PC-3 (cell line): ENCODE measurements around the gene BCL2L13. TPM values are rescaled to one million over a fixed set of nuclear protein-coding genes. Genes with fewer than 3 reads are reported as not detected.
A peak's percentile ranks its signal among the peaks of the same experiment; 100 is the strongest.

Experiments used
- ATAC-seq: fragments of 200-7000 bp; cut with Tn5 transposase; 2 replicates; pipeline ENCODE4 v1.9.1; 2020; ENCODE audit warnings: mild to moderate bottlenecking, moderate library complexity
- BruUV-seq: library from RNA; stranded (reverse); fragments of 400-500 nt; replicated peaks from 2 replicates; lab custom pipeline; 2021; lab: Mats Ljungman, UMichigan
- CTCF ChIA-PET: fragments of 300-600 bp; sonication (Branson Sonifier 250); formaldehyde crosslinking; loops from one replicate; lab custom pipeline; 2022; ENCODE audit warnings: antibody characterized with exemption; lab: Charles Lee
- POLR2A ChIA-PET: fragments of 300-600 bp; sonication (Branson Sonifier 250); formaldehyde crosslinking; loops from one replicate; lab custom pipeline; 2022; ENCODE audit warnings: antibody characterized with exemption; ENCODE audit not compliant: unreplicated experiment; lab: Charles Lee
- DNase-seq: peaks from one replicate; pipeline ENCODE4 v3.0.0-alpha.2; 2015
- H2AFZ ChIP-seq: fragments of 300-600 bp; sonication (generic); 2 replicates; pipeline ENCODE4 v1.6.0; 2016; ENCODE audit warnings: antibody characterized with exemption, low read length
- H3F3A ChIP-seq: fragments of 300-600 bp; sonication (generic); one replicate; pipeline ENCODE4 v1.6.0; 2017; ENCODE audit warnings: antibody characterized with exemption, low read length, control low read depth, mild to moderate bottlenecking; ENCODE audit not compliant: unreplicated experiment
- H3K27ac ChIP-seq: fragments of 300-600 bp; sonication (generic); 2 replicates; pipeline ENCODE4 v1.5.1; 2016; ENCODE audit warnings: mild to moderate bottlenecking, low read length
- H3K27me3 ChIP-seq: fragments of 300-600 bp; sonication (generic); 2 replicates; pipeline ENCODE4 v1.6.1; 2016; ENCODE audit warnings: low read length, mixed read lengths
- H3K36me3 ChIP-seq: fragments of 300-600 bp; sonication (generic); 2 replicates; pipeline ENCODE4 v1.6.1; 2016; ENCODE audit warnings: low read depth, mixed run types, low read length, mixed read lengths
- H3K4me1 ChIP-seq: fragments of 300-600 bp; sonication (generic); 2 replicates; pipeline ENCODE4 v1.5.1; 2016; ENCODE audit warnings: low read length; ENCODE audit not compliant: insufficient read depth
- H3K4me2 ChIP-seq: fragments of 300-600 bp; sonication (generic); 2 replicates; pipeline ENCODE4 v1.6.0; 2016; ENCODE audit warnings: low read length
- H3K4me3 ChIP-seq: fragments of 300-600 bp; sonication (generic); 2 replicates; pipeline ENCODE4 v1.5.1; 2016; ENCODE audit warnings: mild to moderate bottlenecking, low read length, mixed read lengths
- H3K79me2 ChIP-seq: fragments of 300-600 bp; sonication (generic); 2 replicates; pipeline ENCODE4 v1.6.1; 2017; ENCODE audit warnings: low read length, mixed read lengths
- H3K9ac ChIP-seq: fragments of 300-600 bp; sonication (generic); 2 replicates; pipeline ENCODE4 v1.6.0; 2016; ENCODE audit warnings: mild to moderate bottlenecking, low read length
- H3K9me2 ChIP-seq: fragments of 300-600 bp; sonication (generic); replicated peaks from 2 replicates; pipeline ENCODE4 v1.6.1; 2016; ENCODE audit warnings: mixed run types, low read length, mixed read lengths
- H3K9me3 ChIP-seq: fragments of 300-600 bp; sonication (generic); 2 replicates; pipeline ENCODE4 v1.6.1; 2016; ENCODE audit warnings: low read length, mixed read lengths
- H4K20me1 ChIP-seq: fragments of 300-600 bp; sonication (generic); 2 replicates; pipeline ENCODE4 v1.6.1; 2016; ENCODE audit warnings: low read length, mixed read lengths
- EZH2 ChIP-seq: fragments of 300-600 bp; sonication (generic); IDR thresholded peaks from one replicate; pipeline ENCODE4 v1.6.1; 2017; ENCODE audit warnings: antibody characterized with exemption, mild to moderate bottlenecking, low read length; ENCODE audit not compliant: unreplicated experiment
- EZH2phosphoT487 ChIP-seq: fragments of 300-600 bp; sonication (generic); IDR thresholded peaks from 2 replicates; pipeline ENCODE4 v1.6.1; 2018; ENCODE audit warnings: mild to moderate bottlenecking, antibody characterized with exemption, low read length, borderline replicate concordance
- intact Hi-C: fragments of 100-400 bp; cut with micrococcal nuclease; formaldehyde crosslinking; loops from 2 replicates; pipeline ENCODE4 v1.9.0; 2023
- total RNA-seq: library from RNA; depleted of rRNA; stranded (reverse); fragments of >200 nt; gene quantifications from 2 replicates; pipeline ENCODE4 v1.2.3, GENCODE V29; 2014
- TF ChIP-seq, protein P1 (sequence below): fragments of 300-600 bp; sonication (generic); conservative IDR thresholded peaks from 2 replicates; pipeline ENCODE4 v1.5.1; 2017; ENCODE audit warnings: antibody characterized with exemption, low read depth, mild to moderate bottlenecking, low read length

BCL2L13 gene
- total RNA-seq, 1 experiment from 2014 or later = 31.3 TPM

DNA sequence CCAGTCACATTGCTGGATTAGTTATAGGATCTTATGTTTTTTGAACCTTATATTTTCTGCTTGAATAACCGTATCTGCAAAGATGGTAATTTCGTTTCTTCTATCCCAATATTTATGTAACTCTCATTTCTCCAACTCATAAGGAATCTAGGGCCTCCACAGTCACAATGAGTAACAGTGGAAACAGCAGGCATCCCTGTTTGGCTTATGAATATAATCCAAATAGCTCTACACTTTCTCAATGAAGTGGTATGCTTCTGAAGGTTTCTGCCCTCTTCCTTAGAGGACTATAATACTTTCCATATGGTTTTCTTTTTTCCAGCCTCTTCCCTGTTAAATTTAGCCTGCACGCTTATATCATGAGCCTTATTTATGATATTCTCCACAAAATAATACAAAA is 26.5 kb upstream of the BCL2L13 start:
- Histone ChIP-seq H3K4me3 (no peak overlapping the region), H3K36me3 (peaks cover 22% of the 10 kb centered on the region), H4K20me1 (no peaks in the 10 kb centered on the region), H3F3A (no peaks in the 10 kb centered on the region), H3K4me2 (no peak overlapping the region), H3K27me3 (no peaks in the 10 kb centered on the region), H3K4me1 (no peaks in the 10 kb centered on the region), H3K27ac (no peak overlapping the region), H3K9me2 (no peaks in the 10 kb centered on the region), H3K9ac (no peak overlapping the region), H3K79me2 (no peaks in the 10 kb centered on the region), H3K9me3 (no peaks in the 10 kb centered on the region), H2AFZ (no peak overlapping the region)
- intact Hi-C loops = no loop called here
- ChIA-PET POLR2A (no interaction called here), CTCF (no interaction called here)
- ATAC-seq (no peak), DNase-seq (no peak)
- no TSS peak for BruUV-seq
- no peak for TF ChIP-seq EZH2
- no peak for TF ChIP-seq EZH2phosphoT487
- TF ChIP-seq, protein P1, sequence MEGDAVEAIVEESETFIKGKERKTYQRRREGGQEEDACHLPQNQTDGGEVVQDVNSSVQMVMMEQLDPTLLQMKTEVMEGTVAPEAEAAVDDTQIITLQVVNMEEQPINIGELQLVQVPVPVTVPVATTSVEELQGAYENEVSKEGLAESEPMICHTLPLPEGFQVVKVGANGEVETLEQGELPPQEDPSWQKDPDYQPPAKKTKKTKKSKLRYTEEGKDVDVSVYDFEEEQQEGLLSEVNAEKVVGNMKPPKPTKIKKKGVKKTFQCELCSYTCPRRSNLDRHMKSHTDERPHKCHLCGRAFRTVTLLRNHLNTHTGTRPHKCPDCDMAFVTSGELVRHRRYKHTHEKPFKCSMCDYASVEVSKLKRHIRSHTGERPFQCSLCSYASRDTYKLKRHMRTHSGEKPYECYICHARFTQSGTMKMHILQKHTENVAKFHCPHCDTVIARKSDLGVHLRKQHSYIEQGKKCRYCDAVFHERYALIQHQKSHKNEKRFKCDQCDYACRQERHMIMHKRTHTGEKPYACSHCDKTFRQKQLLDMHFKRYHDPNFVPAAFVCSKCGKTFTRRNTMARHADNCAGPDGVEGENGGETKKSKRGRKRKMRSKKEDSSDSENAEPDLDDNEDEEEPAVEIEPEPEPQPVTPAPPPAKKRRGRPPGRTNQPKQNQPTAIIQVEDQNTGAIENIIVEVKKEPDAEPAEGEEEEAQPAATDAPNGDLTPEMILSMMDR = no peak

DNA sequence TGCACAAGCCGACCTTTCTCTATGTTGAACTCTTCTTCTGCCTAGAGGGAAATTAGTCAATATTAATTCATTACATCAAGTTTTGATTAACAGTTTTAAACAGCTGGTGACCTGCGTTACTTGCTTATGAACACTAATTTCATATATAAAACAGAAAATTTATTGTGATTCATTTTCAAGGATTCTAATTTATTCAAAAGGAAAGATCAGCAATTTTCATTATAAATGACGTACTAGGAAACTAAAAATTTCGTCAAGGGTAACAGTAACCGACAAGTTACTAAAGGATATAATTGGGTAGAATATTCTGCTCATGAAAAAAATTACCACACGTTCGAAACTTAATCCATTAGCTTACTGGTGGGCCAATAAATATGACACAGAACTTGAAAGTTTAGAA is 25.3 kb upstream of the BCL2L13 start:
- Histone ChIP-seq H3K4me3 (no peak overlapping the region), H3K79me2 (no peaks in the 10 kb centered on the region), H3K27me3 (no peaks in the 10 kb centered on the region), H3K36me3 (peaks cover 18% of the 10 kb centered on the region), H3K4me1 (no peaks in the 10 kb centered on the region), H3K4me2 (no peak overlapping the region), H3F3A (no peaks in the 10 kb centered on the region), H3K27ac (no peak overlapping the region), H3K9me3 (no peaks in the 10 kb centered on the region), H3K9ac (no peak overlapping the region), H3K9me2 (no peaks in the 10 kb centered on the region), H4K20me1 (no peaks in the 10 kb centered on the region), H2AFZ (no peak overlapping the region)
- DNase-seq (no peak), ATAC-seq (no peak)
- intact Hi-C loops = no loop called here
- ChIA-PET CTCF (no interaction called here), POLR2A (no interaction called here)
- TF ChIP-seq, protein P1 = no peak
- TF ChIP-seq EZH2 (no peak), EZH2phosphoT487 (no peak)
- BruUV-seq = no TSS peak

DNA sequence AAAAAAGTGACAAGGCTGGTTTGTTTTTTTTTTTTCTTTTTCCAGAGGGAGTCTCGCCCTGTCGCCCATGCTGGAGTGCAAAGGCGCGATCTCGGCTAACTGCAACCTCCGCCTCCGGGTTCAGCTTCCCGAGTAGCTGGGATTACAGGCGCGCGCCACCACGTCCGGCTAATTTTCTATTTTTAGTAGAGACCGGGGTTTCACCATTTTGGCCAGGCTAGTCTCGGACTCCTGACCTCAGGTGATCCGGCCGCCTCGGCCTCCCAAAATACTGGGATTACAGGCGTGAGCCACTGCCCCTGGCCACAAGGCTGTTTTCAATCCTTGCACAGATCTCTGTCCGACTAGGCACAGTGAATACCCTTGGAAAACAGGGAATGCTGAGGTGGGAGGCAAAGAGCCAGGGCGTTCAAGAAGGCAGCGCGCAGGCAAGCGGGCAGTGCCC is 10.6 kb upstream of the BCL2L13 start:
- peak overlapping the region; percentile 100 for H3K4me3 ChIP-seq
- intact Hi-C loops = no loop called here
- peaks cover 18% of the 10 kb centered on the region for H3K4me1 ChIP-seq
- peaks cover 1% of the 10 kb centered on the region for H3F3A ChIP-seq
- TSS peak; percentile 94 for BruUV-seq
- peak overlapping the region; percentile 86 for H2AFZ ChIP-seq
- ATAC-seq (no peak), DNase-seq (no peak)
- H3K27me3 ChIP-seq = no peaks in the 10 kb centered on the region
- CTCF ChIA-PET = no interaction called here
- peaks cover 59% of the 10 kb centered on the region for H3K79me2 ChIP-seq
- peak overlapping the region; percentile 80 for H3K4me2 ChIP-seq
- POLR2A ChIA-PET = no interaction called here
- no peaks in the 10 kb centered on the region for H3K36me3 ChIP-seq
- no peak for TF ChIP-seq EZH2phosphoT487
- TF ChIP-seq EZH2 = no peak
- TF ChIP-seq, protein P1 = no peak
- H3K9ac ChIP-seq = peak overlapping the region; percentile 99
- no peaks in the 10 kb centered on the region for H4K20me1 ChIP-seq
- peak overlapping the region; percentile 68 for H3K27ac ChIP-seq
- no peaks in the 10 kb centered on the region for H3K9me3 ChIP-seq
- no peaks in the 10 kb centered on the region for H3K9me2 ChIP-seq
